Measurements from ENCODE around the gene BLTP3A.
A peak's percentile ranks its signal among the peaks of the same experiment; 100 is the strongest.
"Not testable (repeated sequence)": the region's sequence is repeated elsewhere in the genome, so short reads cannot be mapped to it uniquely, and the experiment has no call there.

BLTP3A gene

GRCh38 chr6:34768148-34768547, 23.7 kb upstream of the BLTP3A start:
- H3K27me3 Mint-ChIP-seq (ENCODE audit: low read depth, poor library complexity), result no peaks in the 10 kb centered on the region
- no peak for TF ChIP-seq CTCF (IDR thresholded peaks at IDR 0.05)
- H3K4me3 Mint-ChIP-seq, result no peak overlapping the region
- no peaks in the 10 kb centered on the region for H3K4me1 Mint-ChIP-seq
- no peak for DNase-seq
- peaks cover 67% of the 10 kb centered on the region for H3K36me3 Mint-ChIP-seq (ENCODE audit: low read depth)
- no peaks in the 10 kb centered on the region for H3K9me3 Mint-ChIP-seq
- no peak overlapping the region for H3K27ac Mint-ChIP-seq

GRCh38 chr6:34771727-34772126, 20.2 kb upstream of the BLTP3A start:
- peaks cover 82% of the 10 kb centered on the region for H3K36me3 Mint-ChIP-seq (ENCODE audit: low read depth)
- no peaks in the 10 kb centered on the region for H3K27me3 Mint-ChIP-seq (ENCODE audit: low read depth, poor library complexity)
- no peak overlapping the region for H3K4me3 Mint-ChIP-seq
- no peak for DNase-seq
- H3K27ac Mint-ChIP-seq, result no peak overlapping the region
- H3K4me1 Mint-ChIP-seq, result no peaks in the 10 kb centered on the region
- no peaks in the 10 kb centered on the region for H3K9me3 Mint-ChIP-seq
- no peak for TF ChIP-seq CTCF (IDR thresholded peaks at IDR 0.05)

- Mint-ChIP-seq H3K4me3 (no peak overlapping the region), H3K27me3 (ENCODE audit: low read depth, poor library complexity) (no peaks in the 10 kb centered on the region), H3K4me1 (no peaks in the 10 kb centered on the region), H3K27ac (peak overlapping the region; percentile 53), H3K9me3 (no peaks in the 10 kb centered on the region), H3K36me3 (ENCODE audit: low read depth) (peaks cover 79% of the 10 kb centered on the region)
- no peak for DNase-seq
- no peak for TF ChIP-seq CTCF (IDR thresholded peaks at IDR 0.05)
Observed at GRCh38 chr6:34772940-34773339, 18.9 kb upstream of the BLTP3A start.

- H3K4me1 Mint-ChIP-seq, result no peaks in the 10 kb centered on the region
- TF ChIP-seq CTCF (IDR thresholded peaks at IDR 0.05), result no peak
- H3K27me3 Mint-ChIP-seq (ENCODE audit: low read depth, poor library complexity), result no peaks in the 10 kb centered on the region
- no peak overlapping the region for H3K4me3 Mint-ChIP-seq
- no peak for DNase-seq
- peaks cover 77% of the 10 kb centered on the region for H3K36me3 Mint-ChIP-seq (ENCODE audit: low read depth)
- H3K27ac Mint-ChIP-seq, result peak overlapping the region; percentile 58
- H3K9me3 Mint-ChIP-seq, result no peaks in the 10 kb centered on the region
Observed at GRCh38 chr6:34773916-34774315, 18.0 kb upstream of the BLTP3A start.

GRCh38 chr6:34774967-34775366, 16.9 kb upstream of the BLTP3A start:
- no peak for TF ChIP-seq CTCF (IDR thresholded peaks at IDR 0.05)
- Mint-ChIP-seq H3K4me3 (no peak overlapping the region), H3K4me1 (no peaks in the 10 kb centered on the region), H3K36me3 (ENCODE audit: low read depth) (peaks cover 68% of the 10 kb centered on the region), H3K27ac (no peak overlapping the region), H3K27me3 (ENCODE audit: low read depth, poor library complexity) (no peaks in the 10 kb centered on the region), H3K9me3 (no peaks in the 10 kb centered on the region)
- no peak for DNase-seq

GRCh38 chr6:34785375-34785774, 6.5 kb upstream of the BLTP3A start:
- not testable (repeated sequence) for H3K36me3 Mint-ChIP-seq (ENCODE audit: low read depth); DNase-seq; H3K4me1 Mint-ChIP-seq; H3K27ac Mint-ChIP-seq; H3K4me3 Mint-ChIP-seq; H3K27me3 Mint-ChIP-seq (ENCODE audit: low read depth, poor library complexity)
- peaks cover 18% of the 10 kb centered on the region for H3K9me3 Mint-ChIP-seq

GRCh38 chr6:34787152-34787551, 4.7 kb upstream of the BLTP3A start:
- H3K4me3 Mint-ChIP-seq; H3K27me3 Mint-ChIP-seq (ENCODE audit: low read depth, poor library complexity); H3K27ac Mint-ChIP-seq: not testable (repeated sequence)

More at GRCh38 chr6:34787152-34787551, 4.7 kb upstream of the BLTP3A start:
- DNase-seq; H3K36me3 Mint-ChIP-seq (ENCODE audit: low read depth): not testable (repeated sequence)
- peaks cover 18% of the 10 kb centered on the region for H3K9me3 Mint-ChIP-seq
- H3K4me1 Mint-ChIP-seq, result peaks cover 13% of the 10 kb centered on the region

Data from nephron progenitor cell (in vitro differentiated cells).